Measurements from ENCODE around the gene MGMT.

Gene MGMT

DNA sequence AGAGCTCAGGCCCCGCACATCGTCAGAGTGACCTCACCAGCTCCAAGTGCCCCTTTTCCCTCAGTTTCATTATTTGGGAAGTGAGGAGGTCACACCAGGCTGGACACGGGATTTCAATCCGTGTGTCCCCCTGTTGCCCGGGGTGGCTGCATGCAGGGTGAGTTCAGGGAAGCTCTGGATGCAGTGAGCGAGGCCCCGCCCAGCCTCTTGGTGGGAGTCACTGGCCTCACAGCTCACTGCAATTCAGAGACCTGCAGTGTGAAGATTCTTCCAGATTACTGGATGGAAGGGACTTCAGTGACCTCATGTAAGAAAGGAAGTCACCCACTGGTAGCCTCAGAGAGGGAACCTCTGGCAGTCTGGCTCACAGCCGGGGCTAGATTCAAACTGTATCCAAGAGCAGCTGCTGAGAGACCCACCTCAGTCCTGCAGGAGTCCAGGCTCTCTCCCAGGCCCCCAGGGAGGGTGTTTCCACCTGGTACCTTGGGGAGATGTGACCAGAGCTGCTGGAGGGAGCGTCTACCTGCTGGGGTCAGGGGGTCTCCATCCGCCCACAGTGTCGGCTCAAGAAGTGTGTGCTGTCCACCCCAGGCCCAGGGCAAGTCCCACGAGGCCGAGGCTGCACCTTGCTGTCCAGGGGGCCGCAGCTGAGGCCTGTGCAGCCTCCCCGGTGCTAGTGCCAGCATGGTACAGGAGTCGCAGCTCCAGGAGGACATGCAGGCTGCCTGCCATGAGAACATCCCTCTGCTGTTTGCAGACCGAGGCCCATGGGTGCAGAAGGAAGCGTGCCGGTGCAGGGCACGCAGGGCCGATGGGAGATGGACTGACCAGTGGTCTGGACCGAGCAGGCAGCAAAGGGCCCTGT is 54.4 kb downstream of the MGMT start:
- DNase-seq (ENCODE audit: low spot score) = no peak

DNA sequence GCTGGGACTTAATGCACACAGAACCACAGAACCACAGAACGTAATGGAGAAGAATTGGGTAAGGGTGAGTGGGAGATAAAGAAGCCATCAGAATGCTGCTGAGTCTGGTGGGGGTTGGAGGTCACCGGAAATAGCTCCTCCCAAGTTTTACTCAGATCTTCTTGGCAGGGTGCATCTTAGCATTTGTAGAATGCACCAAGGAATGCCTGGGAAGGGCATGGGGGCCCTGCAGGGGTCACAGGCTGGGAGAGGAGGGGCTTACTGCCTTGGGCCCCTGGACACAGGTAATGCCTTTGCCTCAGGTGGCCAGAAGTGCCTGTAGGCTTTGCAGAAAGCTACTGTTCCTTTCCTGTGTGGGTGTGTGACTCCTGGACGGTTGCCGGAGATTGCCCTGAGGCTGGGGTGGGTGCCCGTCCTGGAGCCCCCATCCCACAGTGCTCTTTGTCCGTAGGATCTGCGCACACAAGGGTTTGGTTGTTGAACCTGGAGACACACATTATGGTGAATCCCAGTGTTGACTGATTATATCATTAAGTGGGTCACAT is 55.1 kb downstream of the MGMT start:
- DNase-seq (ENCODE audit: low spot score) = no peak

DNA sequence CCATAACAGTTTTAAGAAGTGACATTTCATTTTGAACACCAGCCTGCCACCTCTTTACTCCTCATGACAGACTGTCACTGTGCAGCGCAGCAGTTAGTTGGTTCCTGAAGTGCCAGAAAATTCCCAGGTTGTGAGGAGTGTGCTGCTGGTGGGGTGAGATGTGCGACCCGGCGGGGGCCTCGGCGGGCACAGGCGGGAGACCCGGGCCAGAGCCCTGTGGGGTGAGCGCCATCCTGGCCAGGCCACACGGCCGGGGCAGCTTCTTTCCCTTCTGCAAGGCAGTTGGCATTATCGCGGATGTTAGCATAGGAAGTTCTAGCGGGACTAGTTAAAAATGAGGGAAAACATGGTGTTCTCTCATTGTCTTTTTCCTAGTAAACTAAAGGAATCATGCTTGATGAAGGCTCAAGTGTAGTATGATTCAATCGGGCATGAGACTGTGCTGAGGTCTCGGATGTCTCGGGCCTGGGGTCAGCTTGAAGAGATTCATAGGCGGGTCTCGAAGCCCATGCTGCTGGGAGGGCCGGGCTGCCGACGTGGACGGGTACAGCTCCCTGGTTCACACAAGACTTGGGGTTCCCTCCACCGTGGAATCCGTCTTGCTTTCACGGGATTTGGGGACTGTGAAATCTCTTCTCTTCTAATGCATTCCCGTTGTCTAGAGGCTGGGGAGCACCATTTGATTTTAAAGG is 56.1 kb downstream of the MGMT start:
- DNase-seq (ENCODE audit: low spot score) = no peak

DNA sequence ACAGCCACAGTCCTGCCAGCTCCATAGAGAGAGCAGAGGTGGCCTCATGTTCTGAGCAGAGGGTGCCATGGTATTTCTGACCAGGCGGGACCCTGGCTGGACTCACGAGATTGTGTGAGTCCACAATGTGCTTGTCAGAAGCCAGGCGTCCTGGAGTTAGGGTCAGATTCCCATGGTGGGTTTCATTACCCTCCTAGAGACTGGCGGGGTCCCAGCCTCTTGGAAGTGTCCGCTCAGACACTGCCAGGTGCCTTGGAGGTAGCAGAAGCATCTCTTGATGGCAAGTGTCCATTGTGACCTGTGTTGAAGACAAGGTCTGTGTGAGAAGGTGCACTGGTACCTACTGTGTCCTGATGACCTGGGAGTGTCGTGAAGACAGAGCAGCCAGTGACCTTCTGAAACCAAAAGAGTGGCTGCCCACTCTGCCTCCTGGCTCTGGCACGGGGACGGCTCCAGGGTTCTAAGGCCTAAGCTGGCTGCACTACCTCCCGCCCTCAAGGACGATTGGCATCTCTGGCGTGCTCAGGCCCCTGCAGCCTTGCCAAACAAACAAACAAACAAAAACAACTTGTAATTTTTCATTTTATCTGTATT is 56.8 kb downstream of the MGMT start:
- no peak for DNase-seq (ENCODE audit: low spot score)

DNA sequence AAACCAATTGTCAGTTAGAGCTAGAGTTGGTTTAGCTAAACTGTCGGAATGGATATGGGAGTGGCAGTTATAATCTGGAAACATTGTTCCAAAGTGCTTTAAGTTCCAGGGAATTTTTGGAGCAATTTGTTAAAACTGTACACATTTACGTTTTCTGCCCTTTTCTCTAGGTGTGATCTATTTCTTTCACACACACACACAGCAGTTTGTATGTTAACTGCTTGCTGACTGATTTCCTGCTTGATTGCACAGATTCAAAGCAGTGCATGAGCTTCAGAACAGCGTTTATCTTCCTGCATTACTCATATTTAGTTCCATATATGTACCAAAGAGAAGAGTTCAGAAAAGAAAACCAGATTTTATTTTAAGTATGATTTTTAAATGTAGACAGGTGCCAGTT is 57.9 kb downstream of the MGMT start:
- no peak for DNase-seq (ENCODE audit: low spot score)

DNA sequence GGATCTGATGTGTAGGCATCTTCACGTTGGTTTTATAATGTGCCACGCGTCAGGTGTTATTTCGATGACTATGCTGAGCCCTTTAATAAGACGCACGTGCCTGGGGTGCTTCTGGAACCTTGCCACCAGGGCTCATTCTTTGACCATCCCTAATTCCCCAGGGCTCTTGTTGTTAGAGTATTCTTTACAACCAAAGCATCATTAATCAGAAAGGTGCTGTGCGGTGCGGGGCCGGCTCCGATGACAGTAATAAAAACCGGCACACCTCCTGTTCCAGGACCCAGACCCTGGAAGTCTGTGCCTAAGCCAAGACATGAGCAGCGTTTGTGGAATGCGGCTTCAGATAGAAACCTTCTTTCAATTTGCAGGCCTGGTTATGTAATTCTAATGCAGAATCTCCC is 58.4 kb downstream of the MGMT start:
- no peak for DNase-seq (ENCODE audit: low spot score)

DNA sequence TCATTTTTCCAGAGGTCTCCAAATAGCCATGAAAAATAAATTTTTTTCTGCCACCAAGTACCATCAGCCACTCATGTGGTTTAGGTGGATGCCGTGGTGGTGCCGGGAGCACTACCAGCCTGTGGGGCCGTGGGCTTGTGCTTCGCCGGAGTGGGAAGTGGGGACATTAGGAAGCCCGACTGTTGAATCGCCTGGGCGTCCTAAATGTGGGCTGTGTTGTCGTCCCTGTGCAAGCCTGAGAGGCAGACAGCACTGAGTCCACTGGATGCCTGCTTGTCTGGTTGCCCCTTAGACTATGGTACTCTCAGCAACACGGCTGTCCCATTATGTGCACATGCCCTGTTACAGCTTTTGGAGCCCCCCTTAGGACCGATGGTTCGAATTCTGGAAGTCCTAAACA is 59.9 kb downstream of the MGMT start:
- DNase-seq (ENCODE audit: low spot score) = no peak

DNA sequence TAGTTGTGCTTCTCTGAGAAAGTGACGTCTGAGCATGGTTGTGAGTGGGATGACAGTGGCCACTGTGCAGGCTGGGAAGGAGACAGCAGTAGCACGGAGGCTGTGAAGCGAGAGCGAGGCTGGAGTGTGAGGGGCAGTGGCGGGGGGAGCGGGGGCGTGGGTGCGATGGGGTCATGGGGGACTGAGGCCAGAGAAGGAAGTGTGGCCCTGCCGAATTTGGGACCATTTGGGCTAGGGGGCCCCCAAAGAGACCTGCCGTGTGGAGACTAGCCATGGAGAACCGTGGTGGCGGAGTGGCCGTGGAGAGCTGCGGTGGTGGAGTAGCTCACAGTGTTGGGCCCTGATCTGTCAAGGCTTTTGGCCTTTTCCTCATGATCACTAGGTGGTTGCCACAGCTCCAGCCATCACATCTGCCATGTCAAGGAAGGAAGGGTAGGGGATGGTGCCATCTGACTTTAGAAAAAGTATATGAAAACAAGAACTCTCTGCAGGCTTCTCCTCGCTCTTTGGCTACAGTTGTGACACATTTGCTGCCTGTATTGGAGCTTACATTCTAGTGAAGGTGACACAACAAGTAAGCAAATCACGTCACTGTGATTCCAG is 61.4 kb downstream of the MGMT start:
- DNase-seq (ENCODE audit: low spot score) = no peak

DNA sequence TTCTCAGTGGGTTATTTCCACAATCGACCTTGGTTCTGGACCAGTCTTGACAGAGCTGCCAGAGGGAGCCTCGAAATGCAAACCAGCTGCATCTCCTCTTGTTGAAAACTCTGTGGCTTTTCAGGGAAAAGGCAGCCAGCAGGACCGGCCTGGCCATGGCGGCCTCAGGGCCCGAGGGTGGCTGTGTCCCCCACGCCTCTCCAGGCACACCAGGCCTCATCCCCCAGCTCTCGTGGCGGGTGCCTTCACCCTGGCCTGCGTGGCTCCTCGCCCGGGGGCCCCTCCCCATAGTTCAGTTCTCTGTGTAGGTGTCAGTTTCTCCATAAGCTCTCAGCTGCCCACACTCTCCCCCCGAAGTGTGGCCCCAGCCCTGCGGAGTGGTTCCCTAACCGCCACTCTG is 63.5 kb downstream of the MGMT start:
- DNase-seq (ENCODE audit: low spot score) = no peak

DNA sequence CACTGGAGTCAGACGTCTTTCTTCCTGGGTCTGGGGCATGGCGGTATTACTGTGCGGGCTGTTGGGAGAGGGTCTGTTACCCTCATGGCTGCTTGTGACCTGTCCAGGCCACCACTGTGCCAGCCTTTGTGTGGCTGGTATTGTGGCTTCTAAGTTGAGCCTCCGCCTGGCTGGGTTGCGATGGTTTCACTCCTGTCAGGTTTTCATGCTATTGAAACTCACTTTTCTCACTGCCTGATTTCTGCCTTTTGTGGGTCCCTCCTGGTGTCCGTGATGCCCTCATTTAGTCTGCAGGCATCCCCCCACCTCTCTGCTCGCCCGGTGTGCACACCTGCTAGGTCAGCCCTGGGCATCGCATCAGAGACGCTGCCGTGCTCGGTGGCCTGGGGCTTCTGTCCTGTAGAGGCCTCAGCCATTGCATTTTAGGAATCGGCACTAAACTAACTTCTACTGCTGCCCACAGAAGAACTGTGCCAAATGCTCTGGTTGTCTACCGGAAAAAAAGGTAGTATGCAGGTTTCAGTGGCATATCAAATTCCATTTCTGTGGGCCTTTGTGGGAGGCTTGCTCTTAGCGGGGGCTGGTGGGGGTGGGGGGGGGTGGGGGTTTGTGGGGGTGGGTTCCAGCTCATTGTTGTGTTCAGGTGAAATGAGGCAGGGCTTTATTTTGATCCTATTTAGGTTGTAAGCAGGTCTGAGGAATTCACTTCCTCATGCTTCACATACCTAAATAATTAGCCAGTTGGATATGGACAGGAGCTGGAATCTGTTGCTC is 64.3 kb downstream of the MGMT start:
- peak; percentile 39 for DNase-seq (ENCODE audit: low spot score)

DNA sequence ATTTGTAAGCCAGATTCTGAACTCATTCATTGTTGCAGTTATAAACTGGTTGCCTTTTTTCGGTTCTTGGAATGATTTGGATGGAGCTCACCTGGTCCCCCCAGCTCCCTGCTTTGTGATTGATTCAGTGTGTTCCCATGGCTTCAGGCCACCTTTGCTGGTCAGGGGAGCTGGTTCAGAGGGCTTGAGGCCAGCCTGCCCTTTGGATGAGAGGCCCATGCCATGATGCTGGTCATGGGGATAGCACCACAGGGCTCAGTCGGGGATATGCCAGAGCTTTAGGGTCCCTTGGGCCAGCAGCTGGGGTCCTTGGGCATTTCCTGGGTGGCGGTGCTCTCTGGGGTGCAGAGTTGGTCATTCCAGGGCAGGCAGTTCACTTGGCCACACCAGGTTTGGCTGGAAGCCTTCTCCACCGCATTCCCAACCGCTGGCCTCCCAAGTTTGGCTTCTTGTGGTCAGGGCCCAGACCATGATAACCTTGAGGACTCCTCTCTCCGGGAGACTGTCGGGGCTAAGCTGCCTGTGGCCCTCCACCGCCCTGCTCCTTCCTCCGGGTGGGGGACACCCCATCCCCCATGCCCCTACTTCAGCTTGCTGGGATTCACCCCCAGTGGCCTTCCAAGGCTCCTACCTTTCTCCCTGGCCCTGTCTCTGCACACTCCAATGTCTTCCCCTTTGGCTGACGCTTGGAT is 65.1 kb downstream of the MGMT start:
- DNase-seq (ENCODE audit: low spot score) = peak; percentile 26

DNA sequence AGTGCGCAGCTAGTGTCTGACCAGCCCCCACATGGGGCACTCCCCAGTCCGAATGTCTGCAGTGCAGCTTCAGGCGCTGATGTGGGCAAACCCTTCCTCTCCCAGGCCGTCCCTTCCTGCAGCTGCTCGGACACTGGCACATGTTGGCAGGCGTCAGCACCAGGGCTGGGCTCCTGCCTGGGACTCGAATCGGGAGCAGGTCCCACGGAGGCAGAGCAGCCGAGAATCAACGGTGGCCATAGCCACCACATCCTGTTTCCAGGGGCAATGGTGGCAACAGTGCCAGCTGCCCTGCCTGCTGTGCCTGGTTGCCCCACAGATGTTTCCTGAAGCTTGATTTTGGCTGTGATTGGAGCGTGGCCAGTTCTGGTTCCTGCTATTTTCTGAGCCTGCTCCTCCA is 65.8 kb downstream of the MGMT start:
- DNase-seq (ENCODE audit: low spot score) = no peak

DNA sequence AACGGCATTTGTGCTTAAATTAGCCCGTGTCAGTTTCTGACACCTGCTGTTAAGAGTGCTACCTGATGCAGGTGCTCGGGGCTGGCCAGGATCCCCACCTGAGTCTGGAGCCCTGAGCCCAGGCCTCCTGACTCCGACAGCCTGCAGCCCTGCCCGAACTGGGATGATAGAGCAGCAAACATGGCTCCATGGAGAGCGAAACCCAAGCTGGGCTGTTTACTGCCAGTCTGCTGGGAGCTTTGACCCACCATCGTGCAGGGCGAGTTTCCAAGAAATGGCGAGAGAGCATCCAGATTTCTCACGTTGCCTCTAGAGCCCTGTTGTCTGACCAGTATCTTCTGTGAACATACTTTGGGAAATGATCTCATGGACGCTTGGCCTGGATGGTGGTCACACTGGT is 66.2 kb downstream of the MGMT start:
- DNase-seq (ENCODE audit: low spot score) = no peak

DNA sequence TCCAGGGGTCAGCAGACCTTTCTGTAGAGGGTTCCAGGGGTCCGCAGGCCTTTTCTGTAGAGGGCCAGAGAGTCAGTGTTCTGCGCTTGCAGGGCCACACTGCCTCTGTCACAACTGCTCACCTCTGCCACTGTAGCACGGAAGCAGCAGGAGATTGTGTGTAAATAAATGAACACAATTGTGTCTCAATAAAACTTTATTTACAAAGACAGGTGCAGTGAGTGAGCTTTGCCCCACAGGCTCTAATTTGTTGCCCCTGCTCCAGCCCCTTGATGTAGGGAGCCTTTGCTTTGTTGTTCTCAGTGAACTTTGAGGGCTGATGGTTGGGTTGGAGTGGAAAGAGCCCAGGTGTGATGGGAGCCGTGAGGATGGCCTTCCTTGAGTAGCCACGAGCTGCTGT is 67.8 kb downstream of the MGMT start:
- no peak for DNase-seq (ENCODE audit: low spot score)

DNA sequence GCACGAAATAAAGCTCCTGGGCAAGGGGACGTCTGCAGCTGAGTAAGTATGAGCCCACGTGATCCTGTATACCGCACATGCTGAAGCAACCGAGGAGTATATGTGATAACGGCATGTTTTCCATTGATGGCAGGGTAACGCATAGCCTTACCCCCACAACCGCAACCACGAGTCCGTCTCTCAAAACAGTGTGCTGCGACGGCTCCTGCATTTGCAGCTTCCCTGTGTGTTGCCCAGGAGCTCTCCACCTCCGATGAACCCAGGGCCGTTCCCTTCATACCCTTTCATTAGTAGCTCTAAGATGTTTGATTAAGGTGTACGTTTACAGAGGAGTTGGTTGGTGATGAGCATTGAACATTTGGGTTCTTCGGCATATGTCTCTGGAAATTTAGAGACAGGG is 69.3 kb downstream of the MGMT start:
- no peak for DNase-seq (ENCODE audit: low spot score)

DNA sequence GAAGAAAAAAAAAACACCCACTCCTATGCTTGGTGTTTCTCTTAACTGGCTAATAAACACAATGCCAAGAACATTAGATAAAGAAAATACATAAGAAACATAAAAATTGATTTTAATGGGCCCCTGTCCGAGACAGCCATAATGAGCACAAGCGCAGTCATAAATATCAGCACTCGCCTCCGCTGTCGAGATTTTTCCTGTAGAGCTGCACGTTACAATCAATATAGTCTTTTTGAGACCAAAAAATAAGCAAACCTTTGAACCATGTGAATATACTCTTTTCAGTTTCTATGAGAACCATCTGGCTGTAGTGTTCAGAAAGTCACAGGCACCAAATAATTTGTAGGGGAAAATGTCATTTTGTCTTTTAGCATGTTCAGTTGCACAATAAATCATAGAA is 70.1 kb downstream of the MGMT start:
- DNase-seq (ENCODE audit: low spot score) = no peak

DNA sequence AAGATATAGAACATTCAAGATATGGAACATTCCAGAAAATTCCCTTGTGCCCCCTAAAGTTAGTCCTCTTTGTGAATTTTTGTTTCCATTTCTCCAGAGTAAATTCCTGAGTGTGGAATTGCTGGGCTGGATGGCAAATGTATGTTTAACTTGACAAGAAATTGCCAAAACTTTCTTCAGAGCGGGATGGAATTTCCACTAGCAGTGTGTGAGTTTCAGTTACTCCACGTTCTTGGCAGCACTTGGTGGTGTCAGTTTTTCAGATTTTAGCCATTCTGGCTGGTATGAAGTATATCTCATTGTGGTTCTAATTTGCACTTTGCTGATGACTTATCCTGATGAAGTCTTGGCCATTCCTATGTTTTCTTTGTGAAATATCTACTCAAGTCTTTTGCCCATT is 71.2 kb downstream of the MGMT start:
- DNase-seq (ENCODE audit: low spot score) = no peak

DNA sequence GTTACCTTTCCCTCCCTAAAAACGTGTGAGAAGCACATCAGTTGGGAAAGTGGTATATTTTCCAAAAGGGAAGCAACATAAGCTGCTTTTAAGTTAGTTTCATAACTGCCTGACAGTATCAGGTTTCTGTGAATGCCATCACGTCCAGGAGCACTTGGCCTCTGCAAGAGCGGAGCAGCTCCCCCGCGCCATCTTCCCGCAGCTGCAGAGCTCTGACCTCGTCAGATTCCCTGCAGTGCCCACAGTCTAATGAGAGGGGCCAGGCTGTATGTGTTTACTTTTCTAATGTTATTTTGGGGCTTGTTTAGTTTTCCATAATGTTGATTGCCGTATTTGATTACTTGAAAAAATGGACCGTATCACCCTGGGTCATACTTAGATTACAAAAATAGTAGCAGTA is 74.2 kb downstream of the MGMT start:
- no peak for DNase-seq (ENCODE audit: low spot score)

DNA sequence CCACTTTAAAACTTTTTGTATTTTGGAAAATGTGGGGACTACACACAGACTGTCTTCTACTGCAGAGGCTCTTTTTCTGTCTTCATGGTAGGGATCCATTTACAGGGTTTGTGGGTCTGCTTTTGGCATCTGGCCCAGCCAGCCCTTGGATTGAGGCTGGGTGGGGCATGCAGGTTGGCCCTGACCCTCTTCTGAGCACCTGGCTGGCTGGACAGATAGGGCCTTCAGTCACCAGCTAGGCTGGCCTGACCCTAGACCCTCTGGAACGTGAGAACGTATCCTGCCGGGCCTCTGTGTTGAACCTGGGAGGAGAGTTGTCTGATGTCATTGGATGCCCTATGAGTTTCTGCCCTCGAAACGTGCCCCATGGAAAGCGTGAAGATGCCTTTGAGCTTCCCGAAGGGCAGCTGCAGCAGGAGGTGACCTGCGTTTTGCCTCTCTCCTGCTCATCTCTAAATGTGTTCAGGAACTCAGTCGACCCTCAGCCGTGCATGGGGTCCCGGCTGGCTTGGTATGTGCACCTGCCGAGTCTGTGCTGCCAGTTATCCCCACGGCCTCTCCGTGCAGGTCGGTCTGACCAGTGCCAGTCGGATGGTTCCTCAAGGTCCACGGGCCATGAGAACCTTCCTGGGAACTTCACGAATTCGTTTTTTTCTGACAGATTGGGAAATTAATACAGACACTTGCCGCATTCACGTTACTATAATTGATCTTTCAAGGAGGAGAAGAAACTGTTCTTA is 74.9 kb downstream of the MGMT start:
- no peak for DNase-seq (ENCODE audit: low spot score)

DNA sequence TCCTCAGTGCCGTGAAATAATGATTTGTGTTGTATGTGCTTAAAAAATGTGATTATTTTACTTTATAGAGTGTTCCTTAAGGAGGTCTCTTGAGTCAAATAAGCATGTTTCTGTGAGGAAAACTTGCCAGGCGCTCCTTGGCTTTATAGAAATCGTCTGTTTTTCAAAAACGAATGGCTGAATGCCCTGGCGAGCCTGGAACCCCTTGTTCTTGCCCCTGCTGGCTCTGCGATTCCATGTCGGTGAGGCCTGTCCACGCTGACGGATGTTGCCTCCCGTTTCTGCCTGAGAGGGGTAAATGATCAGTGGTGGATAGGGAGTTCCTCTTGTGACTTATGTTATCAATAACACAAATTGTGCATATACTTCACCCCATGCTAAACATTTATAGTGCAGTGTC is 75.5 kb downstream of the MGMT start:
- DNase-seq (ENCODE audit: low spot score) = no peak

Measured in hepatic stellate cell (primary cell).